Peyer's patch (tissue), 4 donors: Measurements from ENCODE around the gene SLC30A7.

Experiments
- CTCF ChIP-seq, 6 experiments: fragments of 450-650 bp in 4 of 6; fragments of 200-600 bp in 2 of 6; sonication (generic) in 1 of 6; IDR thresholded peaks; one replicate each; pipeline ENCODE4 v1.5.1; 2017 to 2019; ENCODE audit warnings: antibody characterized with exemption in 6 of 6, mild to moderate bottlenecking in 3 of 6, moderate library complexity in 1 of 6
- POLR2A ChIP-seq, 2 donors: fragments of 450-650 bp; IDR thresholded peaks; one replicate each; pipeline ENCODE4 v1.5.1; 2017; ENCODE audit warnings: antibody characterized with exemption in 2 of 2, mild to moderate bottlenecking in 2 of 2, moderate library complexity in 2 of 2

GRCh38 chr1:101017448-101017847 is 121.6 kb downstream of the SLC30A7 start:
- no peak for TF ChIP-seq POLR2A (IDR thresholded peaks at IDR 0.05)
- no peak for TF ChIP-seq CTCF (IDR thresholded peaks at IDR 0.05)
